HG03108 (cell line): ENCODE data around the gene C11orf21.
"Not testable (repeated sequence)": the region's sequence is repeated elsewhere in the genome, so short reads cannot be mapped to it uniquely, and the experiment has no call there.

Experiments
- ATAC-seq: cut with Tn5 transposase; IDR thresholded peaks from one replicate; pipeline ENCODE4 v1.9.1; 2021; ENCODE audit warnings: moderate library complexity; ENCODE audit not compliant: unreplicated experiment

C11orf21 gene

DNA sequence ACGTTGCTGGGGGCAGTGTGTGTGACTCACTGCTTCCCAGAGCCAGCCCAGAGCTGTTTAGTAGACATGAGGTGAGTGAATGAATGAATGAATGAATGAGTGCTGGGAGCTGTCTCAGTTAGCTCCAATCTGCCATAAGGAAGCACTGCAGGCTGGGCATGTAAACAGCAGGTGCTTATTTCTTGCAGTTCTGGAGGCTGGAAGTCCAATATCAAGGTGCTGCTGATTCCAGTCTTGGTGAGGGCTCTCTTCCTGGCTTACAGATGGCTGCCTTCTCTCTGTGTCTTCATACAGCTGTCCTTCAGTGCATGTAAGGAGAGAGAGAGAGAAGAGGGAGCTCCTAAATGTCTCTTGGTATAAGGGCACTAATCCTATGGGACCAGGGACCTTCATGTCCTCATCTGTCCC, 4.1 kb downstream of the C11orf21 start:
- no peak for ATAC-seq

DNA sequence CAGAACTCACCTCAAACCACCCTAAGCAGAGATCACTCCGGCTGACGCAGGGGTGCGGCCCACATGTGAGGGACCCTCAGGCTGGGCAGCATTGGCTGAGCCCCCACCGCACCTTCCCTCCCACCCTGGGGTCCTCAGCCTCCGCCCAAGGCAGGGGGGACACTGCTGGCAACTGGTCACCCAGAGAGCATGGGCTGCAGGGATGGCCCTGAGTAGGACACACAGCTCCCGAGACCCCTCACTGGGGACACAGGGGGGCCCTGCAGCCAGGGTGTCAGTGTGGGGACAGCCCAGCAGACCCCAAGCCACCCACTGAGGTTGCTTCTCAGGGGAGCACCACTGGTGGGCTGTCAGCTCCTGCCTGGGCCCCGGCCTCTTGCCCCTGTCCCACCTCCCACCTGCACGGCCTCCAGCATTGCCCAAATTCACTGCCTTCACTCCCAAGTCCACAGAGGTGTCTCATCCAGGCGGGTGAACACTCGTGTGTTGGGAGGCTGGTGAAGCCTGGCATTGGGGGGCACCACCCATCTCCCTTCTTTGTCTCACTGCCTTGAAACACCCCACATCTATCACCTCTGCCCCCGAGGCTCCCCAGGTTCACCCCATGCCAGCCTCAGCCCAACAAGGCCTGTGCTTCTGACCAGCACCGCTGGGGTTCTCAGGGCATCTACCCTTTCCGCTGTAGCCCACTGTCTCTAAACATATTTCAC, 4.7 kb downstream of the C11orf21 start:
- ATAC-seq: no peak

DNA sequence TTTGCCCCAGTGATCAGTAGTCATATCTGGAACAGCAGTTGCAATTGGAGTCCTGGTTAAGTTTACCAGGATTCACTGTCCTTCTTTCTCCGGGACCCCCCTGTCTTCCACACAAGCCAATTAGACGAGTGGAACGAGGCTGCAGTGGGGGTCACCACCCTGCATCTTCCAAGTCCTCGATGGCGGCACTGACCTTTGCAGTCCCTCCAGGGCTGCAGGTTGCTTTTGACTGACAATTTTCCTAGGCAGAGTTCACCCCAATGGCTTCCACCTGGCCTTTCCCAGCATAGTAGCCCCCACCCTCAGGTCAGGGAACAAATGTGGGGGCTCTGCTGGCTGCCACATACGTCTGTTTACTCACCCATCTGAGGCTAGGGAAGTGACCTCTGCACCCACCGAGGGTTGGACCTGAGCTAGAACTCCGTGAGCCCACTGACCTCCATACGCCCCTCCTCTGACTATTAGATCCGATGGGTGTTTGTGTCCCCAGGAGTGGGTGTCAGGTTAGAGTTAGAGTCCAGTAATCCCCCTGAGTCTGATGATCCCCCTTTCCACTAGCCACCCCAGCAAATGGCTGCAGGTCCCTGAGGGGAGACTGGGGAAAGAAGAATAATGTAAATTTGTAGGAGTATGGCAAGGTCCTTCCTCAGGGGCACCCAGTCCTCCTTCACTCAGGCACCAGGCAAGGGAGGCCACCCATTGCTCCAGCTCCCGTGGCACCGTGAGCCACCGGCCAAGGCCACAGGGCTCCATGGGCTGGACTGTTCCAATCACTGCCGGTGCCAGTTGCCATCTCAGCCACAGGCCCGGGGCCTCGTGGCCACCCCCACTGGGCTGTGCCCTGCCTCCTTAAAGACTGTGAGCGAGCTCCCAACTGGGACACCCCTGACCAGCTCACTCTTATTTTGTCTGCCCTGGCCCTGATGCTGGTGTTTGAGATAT, 5.5 kb downstream of the C11orf21 start:
- no peak for ATAC-seq

DNA sequence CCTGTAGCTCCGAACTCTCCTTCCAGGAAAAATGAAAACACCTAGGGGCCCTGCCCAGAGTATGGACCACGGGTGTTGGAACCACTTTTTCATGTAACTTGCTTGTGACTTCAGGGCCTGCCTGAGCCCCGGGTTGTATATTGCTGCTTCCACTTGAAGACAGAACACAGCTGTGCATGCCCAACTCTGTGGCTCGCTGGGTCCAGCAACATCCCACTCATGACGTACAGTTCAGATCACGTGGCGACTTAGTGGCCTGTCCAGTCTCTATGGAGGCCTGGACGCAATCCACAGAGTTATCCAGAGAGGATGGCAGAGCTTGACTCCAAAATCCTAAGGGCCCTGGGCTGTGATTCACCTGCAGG, 6.8 kb downstream of the C11orf21 start:
- ATAC-seq: no peak

DNA sequence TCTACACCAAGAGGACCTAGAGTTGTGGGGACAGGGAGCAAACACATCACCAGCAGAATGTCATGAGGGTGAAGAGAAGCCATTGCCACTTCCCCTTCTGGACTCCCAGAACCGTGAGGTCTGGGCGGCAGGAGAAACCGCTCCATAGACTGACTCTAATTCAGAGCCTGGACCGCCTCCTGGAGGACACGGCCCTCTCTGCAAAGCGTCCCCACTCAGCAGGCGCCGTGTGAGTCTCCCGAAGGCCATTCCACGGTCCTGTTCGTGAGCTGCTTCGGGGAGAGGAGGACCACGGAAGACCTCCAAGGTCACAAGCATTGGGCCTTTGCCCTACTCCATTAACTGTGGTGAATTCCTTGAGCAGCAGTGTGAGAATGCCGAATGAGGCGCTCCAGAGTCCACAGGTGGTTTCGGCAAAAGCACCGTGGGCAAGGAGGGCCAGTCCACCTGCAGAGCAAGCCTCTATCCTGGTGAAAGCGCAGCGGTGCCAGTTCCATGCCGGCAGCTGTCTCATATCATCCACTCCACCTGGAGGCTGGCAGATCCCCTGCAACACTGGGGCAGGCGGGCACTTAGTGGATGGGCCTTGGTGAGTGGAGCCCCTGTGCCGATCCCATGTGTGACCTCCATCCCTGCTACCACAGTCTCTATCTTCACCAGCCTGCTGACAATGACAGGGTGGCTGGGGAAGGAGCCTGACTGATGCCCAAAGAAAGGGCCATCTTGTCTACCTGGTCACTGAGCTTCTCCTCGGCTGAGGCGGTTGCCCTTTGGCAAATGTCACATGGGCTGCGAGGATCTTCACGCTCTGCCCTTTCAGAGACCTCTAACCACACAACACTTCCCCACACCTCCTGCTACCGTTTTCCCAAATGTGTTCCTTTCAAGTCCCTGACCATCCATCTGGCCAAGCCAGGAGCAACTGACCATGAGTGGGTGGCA, 7.5 kb downstream of the C11orf21 start:
- ATAC-seq: no peak

DNA sequence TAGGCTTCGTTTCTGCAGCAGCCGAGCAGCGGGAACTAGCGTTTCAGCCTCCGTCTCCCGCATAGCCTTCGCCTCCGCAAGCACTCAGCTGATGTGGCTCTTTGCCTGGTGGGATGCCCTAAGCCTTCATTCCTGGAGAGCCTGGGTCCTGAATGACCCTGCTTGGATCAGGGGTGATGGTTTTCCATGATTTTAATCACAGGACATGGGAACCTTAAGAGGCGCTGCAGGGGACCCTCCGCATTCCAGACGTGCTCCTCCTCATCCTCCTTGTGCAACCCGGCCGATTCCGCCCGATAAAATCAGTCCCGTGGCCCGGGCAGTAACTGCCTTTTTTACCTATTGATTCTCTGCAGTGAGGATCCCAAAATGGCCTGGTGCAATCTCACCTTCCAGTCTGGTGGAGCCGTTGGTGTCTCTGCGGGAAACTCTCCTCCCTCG, 8.2 kb downstream of the C11orf21 start:
- ATAC-seq: no peak

DNA sequence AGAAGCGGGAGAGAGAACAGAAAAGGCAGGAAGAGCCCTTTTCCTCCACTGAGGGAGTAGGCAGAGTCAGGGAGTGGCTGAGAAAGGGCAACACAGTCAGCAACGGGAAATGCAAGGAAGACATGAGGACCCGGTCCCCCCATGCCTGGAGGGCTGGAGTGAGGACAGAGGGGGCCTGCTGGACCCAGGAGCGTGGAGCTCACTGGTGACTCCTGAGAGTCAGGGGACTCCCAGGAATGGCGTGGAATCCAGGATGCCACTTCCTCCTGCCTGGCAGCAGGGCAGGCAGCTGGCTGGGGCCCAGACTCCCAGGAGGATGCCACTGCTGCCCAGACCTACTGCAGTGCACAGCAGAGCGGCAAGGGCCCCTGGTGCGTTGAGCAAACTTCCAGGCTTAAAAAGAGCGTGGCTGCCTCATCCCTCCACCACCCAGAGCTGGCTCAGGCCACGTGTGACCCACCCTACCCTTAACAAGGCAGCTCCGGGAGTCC, 11.3 kb downstream of the C11orf21 start:
- no peak for ATAC-seq

DNA sequence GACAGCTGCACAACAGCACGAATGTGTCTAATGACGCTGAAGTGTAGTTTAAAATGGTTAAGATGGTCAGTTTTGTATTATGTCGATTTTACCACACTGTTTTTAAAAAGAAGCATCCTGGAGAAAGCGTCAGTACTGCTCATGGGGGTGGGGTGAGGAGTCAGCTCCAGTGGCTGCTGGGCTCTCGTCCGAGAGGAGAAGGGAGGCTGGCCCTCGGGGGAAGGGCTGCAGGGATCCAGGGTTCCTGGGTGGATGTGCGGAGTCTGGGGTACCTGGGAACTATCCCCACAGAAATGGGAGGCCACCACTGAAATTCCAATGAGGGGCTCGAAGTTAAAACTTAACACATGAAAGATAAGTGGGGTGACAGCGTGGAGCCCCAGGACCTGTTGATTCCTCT, 11.9 kb downstream of the C11orf21 start:
- no peak for ATAC-seq

DNA sequence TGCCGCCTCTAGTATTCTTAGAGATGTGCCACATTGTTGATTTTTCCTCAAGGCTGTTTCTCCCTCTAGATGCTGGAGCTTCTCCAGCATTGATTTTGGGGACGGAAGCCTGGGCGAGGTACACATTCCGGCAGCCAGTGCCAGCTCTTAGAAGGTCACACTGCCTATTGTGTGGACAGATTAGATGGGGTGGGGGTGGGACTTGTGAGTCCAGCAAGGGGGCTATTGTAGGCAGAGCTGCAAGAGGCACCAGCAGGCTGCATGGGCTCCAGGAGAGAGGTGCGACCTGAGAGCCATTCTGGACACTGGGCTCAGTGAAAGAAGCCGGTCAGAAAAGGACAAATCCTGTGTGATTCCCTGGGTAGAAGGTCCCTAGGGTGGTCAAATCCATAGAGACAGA, 12.4 kb downstream of the C11orf21 start:
- ATAC-seq: no peak

DNA sequence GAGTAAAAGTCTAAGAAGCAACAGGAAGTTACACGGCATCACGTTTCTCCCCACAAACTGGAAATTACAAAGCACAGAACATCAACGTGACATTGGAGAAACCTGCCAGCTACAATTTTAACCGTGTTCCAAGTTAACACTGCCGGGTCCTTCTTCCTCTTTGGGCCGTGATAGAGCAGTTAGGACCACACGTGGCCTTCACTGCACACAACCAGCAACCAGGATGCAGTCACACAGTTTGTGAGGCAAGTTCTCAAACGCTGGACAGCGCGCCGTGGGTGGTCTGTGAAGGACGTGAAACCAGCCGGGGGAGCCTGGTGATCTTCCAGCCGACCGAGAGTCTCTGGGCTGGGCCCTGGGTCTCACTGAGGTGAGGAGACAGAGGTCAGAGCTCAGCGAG, 14.6 kb downstream of the C11orf21 start:
- ATAC-seq: no peak

DNA sequence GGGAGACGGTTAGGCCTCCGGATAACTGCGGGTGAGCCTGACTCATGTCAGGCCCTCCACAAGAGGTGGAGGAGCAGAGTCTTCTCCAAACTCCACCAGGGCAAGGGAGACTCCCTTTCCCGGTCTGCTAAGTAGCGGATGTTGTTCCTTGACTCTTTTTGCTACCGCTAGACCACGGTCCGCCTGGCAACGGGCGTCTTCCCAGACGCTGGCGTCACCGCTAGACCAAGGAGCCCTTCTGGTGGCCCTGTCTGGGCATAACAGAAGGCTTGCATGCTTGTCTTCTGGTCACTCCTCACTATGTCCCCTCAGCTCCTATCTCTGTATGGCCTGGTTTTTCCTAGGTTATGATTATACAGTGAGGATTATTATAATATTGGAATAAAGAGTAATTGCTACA, 15.4 kb downstream of the C11orf21 start:
- not testable (repeated sequence) for ATAC-seq

DNA sequence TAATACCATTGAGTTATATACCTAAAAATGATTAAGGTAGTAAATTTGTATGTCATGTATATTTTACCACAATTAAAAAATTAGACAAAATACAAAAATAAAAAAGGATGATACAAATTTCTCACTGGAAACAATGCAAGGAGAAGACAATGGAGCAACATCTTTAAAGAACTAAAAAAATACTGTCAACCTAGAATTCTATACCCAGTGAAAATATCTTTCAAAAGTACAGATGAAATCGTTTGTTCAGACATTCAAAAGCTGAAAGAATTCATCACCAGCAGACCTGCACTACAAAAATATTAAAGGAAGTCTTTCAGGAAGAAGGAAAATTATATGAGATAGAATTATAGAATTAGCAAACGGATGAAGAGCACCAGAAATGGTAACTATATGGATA, 21.5 kb downstream of the C11orf21 start:
- ATAC-seq: no peak

DNA sequence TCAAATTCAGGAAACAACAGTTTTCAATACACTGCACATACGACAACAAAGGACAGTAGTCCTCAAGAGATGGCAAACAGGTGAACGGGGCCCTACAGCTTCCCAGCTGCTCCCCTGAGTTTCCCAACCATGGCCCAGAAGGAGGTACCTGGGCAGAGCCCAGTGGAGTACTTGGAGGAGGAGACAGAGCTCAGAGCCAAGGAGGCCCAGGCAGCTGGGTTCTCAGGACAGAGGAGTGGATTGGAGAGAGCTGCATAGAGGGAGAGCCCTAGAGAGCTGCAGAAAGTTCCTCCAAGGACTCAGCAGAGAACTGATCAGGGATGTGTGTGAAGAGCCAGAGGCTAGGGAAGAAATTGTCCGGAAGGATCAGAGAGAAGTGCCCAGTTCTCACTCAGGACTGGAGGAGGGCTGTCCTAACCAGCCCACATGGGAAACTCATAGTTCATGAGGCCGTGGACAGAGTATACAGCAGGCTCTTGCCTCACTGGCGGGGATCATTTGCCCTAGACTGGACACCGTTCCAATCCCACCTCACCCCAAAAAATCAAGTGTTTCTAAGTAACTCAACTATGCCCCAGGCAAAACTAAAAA, 23.7 kb downstream of the C11orf21 start:
- ATAC-seq: no peak

DNA sequence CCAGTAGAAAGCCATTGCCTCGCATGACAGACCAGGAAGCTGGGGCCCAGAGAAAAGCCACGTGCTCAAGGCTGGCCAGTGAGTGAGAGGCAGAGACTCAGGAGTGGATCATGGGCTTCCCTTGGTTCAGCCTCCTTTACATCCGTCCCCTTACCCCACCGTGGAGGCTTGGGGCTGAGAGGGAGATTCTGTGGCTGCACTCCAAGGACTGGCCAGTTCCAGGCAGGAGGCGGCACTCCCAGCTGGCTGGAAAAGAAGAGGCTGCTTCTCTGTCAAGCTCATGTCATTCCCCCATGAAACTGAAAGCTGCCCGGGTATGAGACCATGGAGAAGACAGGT, 24.7 kb downstream of the C11orf21 start:
- ATAC-seq: no peak

DNA sequence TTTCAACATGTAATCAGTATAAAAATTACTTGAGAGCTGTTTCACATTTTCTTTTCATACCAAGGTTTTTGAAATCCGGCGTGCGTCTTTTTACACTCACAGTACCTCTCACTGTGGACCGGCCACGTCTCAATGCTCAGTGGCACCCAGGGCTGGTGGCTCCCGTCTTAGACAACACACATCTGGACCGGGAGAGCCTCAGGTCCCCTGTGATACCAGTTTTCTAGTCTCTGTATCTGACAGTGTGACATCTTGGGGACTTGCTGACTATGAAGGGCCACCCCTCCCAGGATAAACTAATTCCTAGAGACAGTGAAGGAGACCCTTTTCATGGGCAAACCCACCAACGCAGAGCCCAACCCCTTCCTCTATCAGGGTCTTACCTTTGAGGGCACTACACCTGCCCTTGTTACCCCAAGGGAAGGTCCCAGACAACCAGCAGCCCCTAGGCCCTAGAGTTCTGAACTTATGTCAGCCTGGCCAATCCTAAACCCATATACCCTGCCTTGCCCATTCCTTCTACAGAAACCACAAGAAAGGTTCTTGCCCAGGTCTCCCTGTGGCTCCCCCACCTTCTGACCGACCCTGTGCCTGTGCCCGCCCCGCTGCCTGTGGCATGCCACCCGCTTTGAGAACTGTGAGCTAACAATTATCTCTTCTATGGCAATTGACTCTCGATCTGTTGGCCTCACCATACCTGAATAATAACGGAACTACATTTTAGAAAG, 25.3 kb downstream of the C11orf21 start:
- ATAC-seq: no peak

DNA sequence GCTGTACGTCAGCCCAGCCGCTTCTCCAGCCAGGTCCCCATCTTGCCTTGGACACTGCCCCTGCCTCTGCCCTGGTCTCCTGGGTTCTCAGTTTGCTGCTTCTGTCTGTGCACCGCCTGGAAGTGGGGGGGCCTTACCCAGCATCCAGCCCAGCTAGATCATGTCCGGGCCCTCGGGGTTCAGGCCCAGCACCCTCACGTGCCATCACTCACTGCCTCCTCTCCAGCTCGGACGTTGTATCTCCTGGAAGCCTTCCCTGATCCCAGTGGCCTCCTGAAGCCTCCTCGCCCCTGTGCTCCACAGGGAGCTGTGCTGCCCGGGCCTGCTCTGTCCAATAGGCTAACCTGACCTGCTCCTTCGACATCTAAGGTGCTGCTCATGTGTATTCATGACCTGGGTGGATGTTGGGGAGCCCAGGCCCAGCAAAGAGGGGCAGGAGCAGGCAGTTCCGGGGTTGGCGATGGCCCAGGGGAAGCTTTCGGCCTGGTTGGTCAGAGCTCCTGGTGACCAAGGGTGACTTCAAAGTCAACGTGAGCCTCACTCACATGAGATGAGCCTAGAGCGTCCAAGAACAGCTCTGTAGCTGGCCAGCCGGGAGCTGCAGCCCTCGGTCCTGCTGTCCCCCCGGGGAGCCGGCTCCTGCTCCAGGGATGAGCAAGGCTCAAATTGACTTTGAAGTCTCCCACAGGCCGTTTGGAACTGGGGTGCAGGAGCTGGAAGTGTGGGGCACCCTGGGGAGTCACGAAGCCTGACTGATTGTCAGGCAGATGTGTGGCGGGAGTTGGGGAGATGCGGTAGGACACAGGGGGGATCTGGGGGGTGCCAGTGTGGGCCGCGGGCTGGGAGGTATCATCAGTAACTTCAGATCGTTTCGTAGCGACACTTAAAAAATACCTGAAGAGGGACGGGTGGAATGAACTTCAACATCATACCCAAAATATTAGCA, 26.1 kb downstream of the C11orf21 start:
- ATAC-seq: no peak

DNA sequence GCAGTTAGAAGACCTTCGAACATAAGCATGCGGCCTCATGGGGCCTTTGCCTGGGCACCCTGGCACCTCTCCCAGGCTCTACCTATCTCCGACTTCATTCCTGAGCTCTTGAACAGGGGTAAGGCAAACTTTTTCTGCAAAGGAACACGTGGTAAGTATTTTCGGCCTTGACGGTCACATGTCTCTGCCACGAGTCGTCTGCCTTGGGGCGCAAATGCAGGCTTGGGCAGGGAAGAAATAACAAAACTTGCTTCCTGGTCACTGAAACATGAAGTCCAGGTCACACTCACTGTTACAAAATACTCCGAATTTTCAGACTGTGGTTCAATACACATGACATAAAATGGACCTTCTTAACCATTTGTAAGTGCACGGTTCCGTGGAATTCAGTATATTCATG, 27.9 kb downstream of the C11orf21 start:
- no peak for ATAC-seq

DNA sequence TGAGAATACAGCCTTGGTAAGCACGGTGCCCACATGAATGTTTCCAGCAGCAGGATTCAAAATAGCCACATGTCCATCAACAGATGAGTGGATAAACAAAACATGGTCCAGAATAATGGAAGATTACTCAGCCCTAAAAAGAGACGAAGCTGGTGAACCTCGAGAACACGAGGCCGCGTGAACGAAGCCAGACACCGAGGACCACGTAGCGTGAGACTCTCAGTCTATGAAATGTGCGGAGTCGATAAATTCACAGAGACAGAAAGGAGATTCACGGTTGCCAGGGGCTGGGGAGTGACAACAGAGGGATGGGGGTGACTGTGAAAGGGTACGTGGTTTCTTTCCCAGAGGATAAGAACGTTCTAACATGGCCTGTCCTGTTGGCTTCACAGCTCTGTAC, 28.4 kb downstream of the C11orf21 start:
- ATAC-seq: no peak

DNA sequence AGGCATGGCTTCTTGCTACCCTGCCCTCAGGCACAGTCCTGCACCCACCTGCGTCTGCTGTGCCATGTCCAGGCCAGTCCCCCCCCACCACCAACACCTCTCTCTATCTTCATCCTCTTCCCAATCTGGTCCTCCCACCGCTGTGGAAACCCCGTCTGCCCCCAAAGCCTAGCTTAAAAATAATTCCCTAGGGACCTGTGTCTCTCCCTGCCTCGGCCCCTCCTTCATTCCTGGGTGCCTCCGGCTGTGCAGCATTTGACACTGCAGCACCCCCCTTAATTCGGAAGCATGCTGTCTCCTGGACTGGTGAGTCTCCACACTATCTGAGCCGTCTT, 28.8 kb downstream of the C11orf21 start:
- ATAC-seq: no peak
